GM12873 (cell line): ENCODE results near the gene DGAT2L6.

ENCODE experiments used
- CTCF ChIP-seq: IDR thresholded peaks from 2 replicates; pipeline ENCODE4 v1.5.1; 2012; ENCODE audit warnings: low read depth, mild to moderate bottlenecking, moderate library complexity, low read length, control low read depth; ENCODE audit not compliant: insufficient read depth; ENCODE audit errors: missing control alignments

DGAT2L6 gene

GRCh38 chrX:70176938-70177533, at the start of gene DGAT2L6:
TSS of gene DGAT2L6 (plus strand) at chrX:70177483. CDS start at chrX:70177583, 100 bp downstream.
- TF ChIP-seq CTCF: no peak

- no peak for TF ChIP-seq CTCF
Measured at GRCh38 chrX:70128071-70128470, 49.2 kb upstream of the DGAT2L6 start.

- no peak for TF ChIP-seq CTCF
Measured at GRCh38 chrX:70129816-70130215, 47.5 kb upstream of the DGAT2L6 start.

- TF ChIP-seq CTCF: no peak
Measured at GRCh38 chrX:70132224-70132623, 45.1 kb upstream of the DGAT2L6 start.

- no peak for TF ChIP-seq CTCF
Measured at GRCh38 chrX:70132877-70133302, 44.4 kb upstream of the DGAT2L6 start.

- peak; percentile 64 for TF ChIP-seq CTCF
Measured at GRCh38 chrX:70133303-70134115, 43.8 kb upstream of the DGAT2L6 start, which contains the start of gene IGBP1. TSS of gene IGBP1 (plus strand) at chrX:70133447. CDS start at chrX:70133948, 501 bp downstream.

- no peak for TF ChIP-seq CTCF
Measured at GRCh38 chrX:70134116-70134477, 43.2 kb upstream of the DGAT2L6 start.
